ENCODE measurements around the gene PSD4. TPM values are rescaled to one million over a fixed set of nuclear protein-coding genes. Genes with fewer than 3 reads are reported as not detected.

PSD4 gene
- polyA plus RNA-seq, 2 donors: 18.1 to 32.6 TPM

GRCh38 chr2:113219889-113220641 lies 46.3 kb downstream of the PSD4 start:
- Histone ChIP-seq H3K4me3 (ENCODE audit: low read depth in 1 of 2, low read length in 2 of 2) (no peak overlapping the region), H3K36me3 (ENCODE audit: control insufficient read depth in 2 of 2, insufficient read depth in 2 of 2, low read length in 1 of 2) (no peaks in the 10 kb centered on the region), H3K27me3 (ENCODE audit: control insufficient read depth in 1 of 2, insufficient read depth in 2 of 2, low read length in 2 of 2) (no peaks in the 10 kb centered on the region), H3K9me3 (ENCODE audit: control insufficient read depth in 2 of 2, insufficient read depth in 1 of 2, low read depth in 1 of 2, low read length in 1 of 2) (no peaks in the 10 kb centered on the region), H3K4me1 (ENCODE audit: control insufficient read depth in 2 of 2, insufficient read depth in 2 of 2, low read length in 1 of 2) (peaks cover 6 to 13% of the 10 kb centered on the region in 2 donors), H3K27ac (ENCODE audit: low read depth in 2 of 2, low read length in 1 of 2) (peak overlapping the region; percentile 24 to 44)
- WGBS, 2 donors: 71 to 80% methylated on average over 6 of the region's 6 CpGs

- no peaks in the 10 kb centered on the region for H3K36me3 ChIP-seq (ENCODE audit: control insufficient read depth in 2 of 2, insufficient read depth in 2 of 2, low read length in 1 of 2)
- H3K4me1 ChIP-seq (ENCODE audit: control insufficient read depth in 2 of 2, insufficient read depth in 2 of 2, low read length in 1 of 2): peaks cover 6 to 13% of the 10 kb centered on the region in 2 donors
- no peaks in the 10 kb centered on the region for H3K9me3 ChIP-seq (ENCODE audit: control insufficient read depth in 2 of 2, insufficient read depth in 1 of 2, low read depth in 1 of 2, low read length in 1 of 2)
- no peaks in the 10 kb centered on the region for H3K27me3 ChIP-seq (ENCODE audit: control insufficient read depth in 1 of 2, insufficient read depth in 2 of 2, low read length in 2 of 2)
- no peak overlapping the region for H3K4me3 ChIP-seq (ENCODE audit: low read depth in 1 of 2, low read length in 2 of 2)
- H3K27ac ChIP-seq (ENCODE audit: low read depth in 2 of 2, low read length in 1 of 2): no peak overlapping the region
- 75 to 76% methylated on average over 6 of the region's 6 CpGs for WGBS, 2 donors
These were observed 47.4 kb downstream of the PSD4 start for GRCh38 chr2:113220970-113221708.

- Histone ChIP-seq H3K27me3 (ENCODE audit: control insufficient read depth in 1 of 2, insufficient read depth in 2 of 2, low read length in 2 of 2) (no peaks in the 10 kb centered on the region), H3K4me1 (ENCODE audit: control insufficient read depth in 2 of 2, insufficient read depth in 2 of 2, low read length in 1 of 2) (peaks cover 6 to 13% of the 10 kb centered on the region in 2 donors), H3K36me3 (ENCODE audit: control insufficient read depth in 2 of 2, insufficient read depth in 2 of 2, low read length in 1 of 2) (no peaks in the 10 kb centered on the region), H3K9me3 (ENCODE audit: control insufficient read depth in 2 of 2, insufficient read depth in 1 of 2, low read depth in 1 of 2, low read length in 1 of 2) (no peaks in the 10 kb centered on the region), H3K4me3 (ENCODE audit: low read depth in 1 of 2, low read length in 2 of 2) (no peak overlapping the region), H3K27ac (ENCODE audit: low read depth in 2 of 2, low read length in 1 of 2) (no peak overlapping the region)
- WGBS, 2 donors: 74 to 83% methylated on average over 6 of the region's 6 CpGs
These were observed 48.1 kb downstream of the PSD4 start for GRCh38 chr2:113221846-113222245.

DNA sequence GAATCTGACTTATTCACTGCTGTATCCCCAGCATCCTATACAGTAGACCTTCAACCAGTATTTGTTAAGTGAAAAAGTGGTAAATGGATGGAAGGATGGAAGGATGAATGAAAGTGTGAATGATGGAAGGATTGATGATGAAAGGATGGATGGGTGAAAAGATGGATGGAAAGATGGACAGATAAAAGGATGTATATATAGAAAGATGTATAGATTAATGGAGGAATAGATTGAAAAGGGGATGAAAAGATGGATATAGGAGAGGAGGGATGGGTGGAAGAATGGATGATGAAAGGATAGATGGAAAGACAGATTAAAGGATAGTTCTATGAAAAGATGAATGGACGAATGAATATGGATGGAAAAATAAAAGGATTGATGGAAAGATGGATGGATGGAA lies 50.0 kb downstream of the PSD4 start:
- H3K4me3 ChIP-seq (ENCODE audit: low read depth in 1 of 2, low read length in 2 of 2): no peak overlapping the region
- WGBS, 2 donors: 92 to 94% methylated on average over 1 of the region's 1 CpG
- H3K4me1 ChIP-seq (ENCODE audit: control insufficient read depth in 2 of 2, insufficient read depth in 2 of 2, low read length in 1 of 2): peaks cover 0 to 6% of the 10 kb centered on the region in 2 donors
- H3K9me3 ChIP-seq (ENCODE audit: control insufficient read depth in 2 of 2, insufficient read depth in 1 of 2, low read depth in 1 of 2, low read length in 1 of 2): no peaks in the 10 kb centered on the region
- no peaks in the 10 kb centered on the region for H3K27me3 ChIP-seq (ENCODE audit: control insufficient read depth in 1 of 2, insufficient read depth in 2 of 2, low read length in 2 of 2)
- no peaks in the 10 kb centered on the region for H3K36me3 ChIP-seq (ENCODE audit: control insufficient read depth in 2 of 2, insufficient read depth in 2 of 2, low read length in 1 of 2)
- no peak overlapping the region for H3K27ac ChIP-seq (ENCODE audit: low read depth in 2 of 2, low read length in 1 of 2)

DNA sequence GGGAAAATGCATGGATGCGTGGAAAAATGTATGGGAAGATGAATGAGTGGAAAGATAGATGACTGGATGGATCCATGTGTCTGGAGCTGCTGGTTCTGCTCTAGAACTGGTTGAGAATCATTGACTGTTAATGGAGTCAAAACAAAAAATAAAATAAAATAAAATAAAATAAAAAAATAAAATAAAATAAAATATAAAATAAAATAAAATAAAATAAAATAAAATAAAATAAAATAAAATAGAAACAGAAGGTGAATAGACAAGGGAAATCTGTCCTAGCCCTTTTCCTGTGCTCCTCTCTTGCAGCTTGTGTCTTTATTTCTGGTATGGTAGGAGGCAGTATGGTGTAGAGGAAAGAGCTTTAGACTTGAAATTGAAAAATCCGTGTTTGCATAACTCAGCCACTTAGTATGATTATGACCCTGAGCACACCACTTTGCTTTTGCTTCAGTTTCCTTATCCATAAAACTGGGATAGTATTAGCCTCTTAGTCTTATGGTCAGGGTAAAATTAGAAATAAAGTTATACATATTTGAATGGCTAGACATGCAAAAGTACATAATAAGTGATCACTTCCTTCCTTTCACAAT lies 51.0 kb downstream of the PSD4 start:
- H3K4me1 ChIP-seq (ENCODE audit: control insufficient read depth in 2 of 2, insufficient read depth in 2 of 2, low read length in 1 of 2): peaks cover 0 to 4% of the 10 kb centered on the region in 2 donors
- no peaks in the 10 kb centered on the region for H3K36me3 ChIP-seq (ENCODE audit: control insufficient read depth in 2 of 2, insufficient read depth in 2 of 2, low read length in 1 of 2)
- no peak overlapping the region for H3K27ac ChIP-seq (ENCODE audit: low read depth in 2 of 2, low read length in 1 of 2)
- no peak overlapping the region for H3K4me3 ChIP-seq (ENCODE audit: low read depth in 1 of 2, low read length in 2 of 2)
- WGBS, 2 donors: 66 to 85% methylated on average over 2 of the region's 2 CpGs
- H3K9me3 ChIP-seq (ENCODE audit: control insufficient read depth in 2 of 2, insufficient read depth in 1 of 2, low read depth in 1 of 2, low read length in 1 of 2): no peaks in the 10 kb centered on the region
- no peaks in the 10 kb centered on the region for H3K27me3 ChIP-seq (ENCODE audit: control insufficient read depth in 1 of 2, insufficient read depth in 2 of 2, low read length in 2 of 2)

- Histone ChIP-seq H3K9me3 (ENCODE audit: control insufficient read depth in 2 of 2, insufficient read depth in 1 of 2, low read depth in 1 of 2, low read length in 1 of 2) (no peaks in the 10 kb centered on the region), H3K36me3 (ENCODE audit: control insufficient read depth in 2 of 2, insufficient read depth in 2 of 2, low read length in 1 of 2) (no peaks in the 10 kb centered on the region), H3K4me3 (ENCODE audit: low read depth in 1 of 2, low read length in 2 of 2) (no peak overlapping the region), H3K27ac (ENCODE audit: low read depth in 2 of 2, low read length in 1 of 2) (no peak overlapping the region), H3K4me1 (ENCODE audit: control insufficient read depth in 2 of 2, insufficient read depth in 2 of 2, low read length in 1 of 2) (peaks cover 0 to 2% of the 10 kb centered on the region in 2 donors), H3K27me3 (ENCODE audit: control insufficient read depth in 1 of 2, insufficient read depth in 2 of 2, low read length in 2 of 2) (no peaks in the 10 kb centered on the region)
- WGBS, 2 donors: 53 to 55% methylated on average over 12 of the region's 12 CpGs
These were observed 51.8 kb downstream of the PSD4 start for GRCh38 chr2:113225263-113226259.

- H3K4me1 ChIP-seq (ENCODE audit: control insufficient read depth in 2 of 2, insufficient read depth in 2 of 2, low read length in 1 of 2): peaks cover 0 to 2% of the 10 kb centered on the region in 2 donors
- H3K36me3 ChIP-seq (ENCODE audit: control insufficient read depth in 2 of 2, insufficient read depth in 2 of 2, low read length in 1 of 2): no peaks in the 10 kb centered on the region
- no peaks in the 10 kb centered on the region for H3K9me3 ChIP-seq (ENCODE audit: control insufficient read depth in 2 of 2, insufficient read depth in 1 of 2, low read depth in 1 of 2, low read length in 1 of 2)
- H3K4me3 ChIP-seq (ENCODE audit: low read depth in 1 of 2, low read length in 2 of 2): no peak overlapping the region
- WGBS, 2 donors: 66 to 86% methylated on average over 4 of the region's 4 CpGs
- H3K27ac ChIP-seq (ENCODE audit: low read depth in 2 of 2, low read length in 1 of 2): no peak overlapping the region
- H3K27me3 ChIP-seq (ENCODE audit: control insufficient read depth in 1 of 2, insufficient read depth in 2 of 2, low read length in 2 of 2): no peaks in the 10 kb centered on the region
These were observed 52.7 kb downstream of the PSD4 start for GRCh38 chr2:113226462-113226861.

GRCh38 chr2:113227290-113227689 lies 53.5 kb downstream of the PSD4 start:
- Histone ChIP-seq H3K36me3 (ENCODE audit: control insufficient read depth in 2 of 2, insufficient read depth in 2 of 2, low read length in 1 of 2) (no peaks in the 10 kb centered on the region), H3K27ac (ENCODE audit: low read depth in 2 of 2, low read length in 1 of 2) (no peak overlapping the region), H3K9me3 (ENCODE audit: control insufficient read depth in 2 of 2, insufficient read depth in 1 of 2, low read depth in 1 of 2, low read length in 1 of 2) (no peaks in the 10 kb centered on the region), H3K4me3 (ENCODE audit: low read depth in 1 of 2, low read length in 2 of 2) (no peak overlapping the region), H3K27me3 (ENCODE audit: control insufficient read depth in 1 of 2, insufficient read depth in 2 of 2, low read length in 2 of 2) (no peaks in the 10 kb centered on the region), H3K4me1 (ENCODE audit: control insufficient read depth in 2 of 2, insufficient read depth in 2 of 2, low read length in 1 of 2) (peaks cover 0 to 2% of the 10 kb centered on the region in 2 donors)
- 89 to 92% methylated on average over 1 of the region's 1 CpG for WGBS, 2 donors

- H3K36me3 ChIP-seq (ENCODE audit: control insufficient read depth in 2 of 2, insufficient read depth in 2 of 2, low read length in 1 of 2): no peaks in the 10 kb centered on the region
- WGBS, 2 donors: 82 to 88% methylated on average over 3 of the region's 3 CpGs
- no peak overlapping the region for H3K27ac ChIP-seq (ENCODE audit: low read depth in 2 of 2, low read length in 1 of 2)
- peaks cover 0 to 2% of the 10 kb centered on the region in 2 donors for H3K4me1 ChIP-seq (ENCODE audit: control insufficient read depth in 2 of 2, insufficient read depth in 2 of 2, low read length in 1 of 2)
- H3K4me3 ChIP-seq (ENCODE audit: low read depth in 1 of 2, low read length in 2 of 2): no peak overlapping the region
- no peaks in the 10 kb centered on the region for H3K27me3 ChIP-seq (ENCODE audit: control insufficient read depth in 1 of 2, insufficient read depth in 2 of 2, low read length in 2 of 2)
- H3K9me3 ChIP-seq (ENCODE audit: control insufficient read depth in 2 of 2, insufficient read depth in 1 of 2, low read depth in 1 of 2, low read length in 1 of 2): no peaks in the 10 kb centered on the region
These were observed 53.9 kb downstream of the PSD4 start for GRCh38 chr2:113227698-113228097.
